ENCODE results near the gene PRKAR1B.

Gene PRKAR1B

GRCh38 chr7:504221-505111 lies 222.6 kb downstream of the PRKAR1B start:
- no peak for DNase-seq

- no peak for DNase-seq
Observed at GRCh38 chr7:503575-504111, 223.4 kb downstream of the PRKAR1B start.

GRCh38 chr7:502296-502695 lies 224.8 kb downstream of the PRKAR1B start:
- no peak for DNase-seq

GRCh38 chr7:501526-501925 lies 225.6 kb downstream of the PRKAR1B start:
- no peak for DNase-seq

GRCh38 chr7:500521-501420 lies 226.3 kb downstream of the PRKAR1B start:
- no peak for DNase-seq

- no peak for DNase-seq
Observed at GRCh38 chr7:499853-500485, 227.1 kb downstream of the PRKAR1B start.

Data from NCI-H446 treated with DMSO at 0.1 percent for 48 hours (cell line).